HS-5 (cell line): ENCODE results near the gene HLA-DRA.

Source experiments
- DNase-seq: peaks from one replicate; pipeline ENCODE4 v3.0.0-alpha.2; 2012; ENCODE audit warnings: low read depth

The HLA-DRA gene

GRCh38 chr6:32475392-32476206 is 35.9 kb downstream of the HLA-DRA start:
- DNase-seq = no peak

GRCh38 chr6:32483968-32484613 is 44.4 kb downstream of the HLA-DRA start:
- DNase-seq = no peak

- DNase-seq = no peak
These were observed 44.9 kb downstream of the HLA-DRA start for GRCh38 chr6:32484614-32484998.

GRCh38 chr6:32488083-32488482 is 48.4 kb downstream of the HLA-DRA start:
- DNase-seq = no peak

GRCh38 chr6:32491700-32492099 is 52.0 kb downstream of the HLA-DRA start:
- no peak for DNase-seq

DNA sequence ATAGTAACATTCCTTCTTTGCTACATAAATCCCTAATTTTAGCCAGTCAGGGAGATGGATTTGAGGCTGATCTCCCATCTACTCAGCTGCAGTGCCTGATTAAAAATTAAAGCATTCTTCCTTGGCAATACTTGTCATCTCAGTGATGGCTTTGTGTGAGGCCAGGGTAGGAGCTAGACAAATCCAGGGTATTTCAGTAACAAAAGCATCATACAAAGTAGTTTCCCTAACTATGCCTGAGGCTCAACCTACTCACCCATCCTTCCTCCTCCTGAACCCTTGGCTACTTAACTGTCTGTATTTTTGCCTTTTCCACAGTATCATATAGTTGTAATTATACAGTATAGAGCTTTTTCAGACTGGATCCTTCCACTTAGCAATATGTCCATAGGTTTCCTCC is 52.7 kb downstream of the HLA-DRA start:
- no peak for DNase-seq
